CD14-positive monocyte (primary cell): ENCODE results near the gene GPC5. TPM values are rescaled to one million over a fixed set of nuclear protein-coding genes. Genes with fewer than 3 reads are reported as not detected.

Source experiments
- DNase-seq, 3 donors: peaks; one replicate each; pipeline ENCODE4 v3.0.0-alpha.2; 2011 to 2022
- H2AFZ ChIP-seq: 2 replicates; pipeline ENCODE4 v1.6.0; 2012; ENCODE audit warnings: mild to moderate bottlenecking, low read depth, low read length, inconsistent platforms; ENCODE audit not compliant: insufficient read depth, poor library complexity, severe bottlenecking
- H3K27ac ChIP-seq, 2 donors: 1 replicate in 1 of 2; 2 replicates in 1 of 2; pipeline ENCODE4 v1.5.1; 2012 to 2013; ENCODE audit warnings: low read length in 2 of 2, control low read depth in 1 of 2, inconsistent platforms in 1 of 2, low read depth in 1 of 2, mild to moderate bottlenecking in 1 of 2
- H3K27me3 ChIP-seq, 2 donors: one replicate each; pipeline versions ENCODE4 v1.6.0 to v1.6.1; 2011 to 2013; ENCODE audit warnings: low read length in 2 of 2; ENCODE audit not compliant: control insufficient read depth in 2 of 2, insufficient read depth in 2 of 2
- H3K36me3 ChIP-seq, 2 donors: replicated peaks in 1 of 2; 1 replicate in 1 of 2; 2 replicates in 1 of 2; pipeline versions ENCODE4 v1.5.1 to v1.6.1; 2012 to 2013; ENCODE audit warnings: low read length in 2 of 2, control low read depth in 1 of 2, inconsistent platforms in 1 of 2, mild to moderate bottlenecking in 1 of 2; ENCODE audit not compliant: insufficient read depth in 2 of 2, control insufficient read depth in 1 of 2
- H3K4me1 ChIP-seq, 2 donors: 1 replicate in 1 of 2; 2 replicates in 1 of 2; pipeline versions ENCODE4 v1.5.1 to v1.6.1; 2012 to 2013; ENCODE audit warnings: low read length in 2 of 2, control low read depth in 1 of 2, inconsistent platforms in 1 of 2, mild to moderate bottlenecking in 1 of 2, moderate library complexity in 1 of 2; ENCODE audit not compliant: insufficient read depth in 2 of 2, control insufficient read depth in 1 of 2
- H3K4me2 ChIP-seq: replicated peaks from 2 replicates; pipeline ENCODE3; 2012; ENCODE audit warnings: low read length, moderate library complexity, mild to moderate bottlenecking; ENCODE audit not compliant: poor library complexity, severe bottlenecking; ENCODE audit errors: extremely low read depth
- H3K4me3 ChIP-seq, 3 experiments: fragments of 200-600 bp in 1 of 3; sonication (generic) in 1 of 3; replicated peaks in 1 of 3; 1 replicate in 2 of 3; 2 replicates in 1 of 3; pipeline ENCODE4 v1.5.1; 2011 to 2013; ENCODE audit warnings: low read length in 3 of 3, mild to moderate bottlenecking in 3 of 3, control low read depth in 2 of 3, low read depth in 2 of 3, inconsistent platforms in 1 of 3, moderate library complexity in 1 of 3
- H3K79me2 ChIP-seq: 2 replicates; pipeline ENCODE4 v1.6.0; 2012; ENCODE audit warnings: mild to moderate bottlenecking, control low read depth, inconsistent platforms, low read length, moderate library complexity; ENCODE audit not compliant: insufficient read depth
- H3K9ac ChIP-seq: 2 replicates; pipeline ENCODE4 v1.6.0; 2017; ENCODE audit warnings: low read length, mild to moderate bottlenecking; ENCODE audit not compliant: insufficient read depth, poor library complexity, severe bottlenecking
- H3K9me3 ChIP-seq, 2 donors: replicated peaks in 1 of 2; 1 replicate in 1 of 2; 2 replicates in 1 of 2; pipeline versions ENCODE4 v1.5.1 to v1.6.1; 2012 to 2013; ENCODE audit warnings: low read length in 2 of 2, control low read depth in 1 of 2; ENCODE audit not compliant: control insufficient read depth in 1 of 2, insufficient read depth in 1 of 2
- H4K20me1 ChIP-seq: 2 replicates; pipeline ENCODE4 v1.6.0; 2012; ENCODE audit warnings: mild to moderate bottlenecking, low read length, control low read depth, moderate library complexity; ENCODE audit not compliant: insufficient read depth
- H3K27ac Mint-ChIP-seq, 7 donors: one replicate each; pipeline ENCODE4 v1.8.0; 2020; ENCODE audit warnings: mild to moderate bottlenecking in 7 of 7, mixed read lengths in 7 of 7, moderate library complexity in 6 of 7, inconsistent platforms in 2 of 7
- H3K27me3 Mint-ChIP-seq, 3 donors: one replicate each; pipeline ENCODE4 v1.8.0; 2021 to 2022; ENCODE audit warnings: low read depth in 3 of 3, mild to moderate bottlenecking in 3 of 3, mixed read lengths in 3 of 3, moderate library complexity in 3 of 3, inconsistent platforms in 1 of 3
- H3K36me3 Mint-ChIP-seq, 2 donors: one replicate each; pipeline ENCODE4 v1.8.0; 2020; ENCODE audit warnings: mixed read lengths in 2 of 2, inconsistent platforms in 1 of 2, mild to moderate bottlenecking in 1 of 2
- H3K4me1 Mint-ChIP-seq: one replicate; pipeline ENCODE4 v1.8.0; 2020; ENCODE audit warnings: mild to moderate bottlenecking, mixed read lengths
- H3K4me3 Mint-ChIP-seq, 2 donors: one replicate each; pipeline ENCODE4 v1.8.0; 2020; ENCODE audit warnings: mild to moderate bottlenecking in 2 of 2, mixed read lengths in 2 of 2, moderate library complexity in 1 of 2
- H3K9me3 Mint-ChIP-seq, 7 donors: one replicate each; pipeline ENCODE4 v1.8.0; 2020 to 2022; ENCODE audit warnings: mixed read lengths in 7 of 7, mild to moderate bottlenecking in 6 of 7, moderate library complexity in 6 of 7, inconsistent platforms in 2 of 7
- WGBS: methylation state at CpG from one replicate; pipeline ENCODE4 v1.1.5; 2013; ENCODE audit warnings: missing lambda C conversion rate; ENCODE audit not compliant: insufficient coverage; 5-methylcytosine and 5-hydroxymethylcytosine counted together
- intact Hi-C, 2 donors: fragments of 100-400 bp; cut with micrococcal nuclease; formaldehyde crosslinking; loops; one replicate each; pipeline versions ENCODE4 v1.15.0 to v1.15.1; 2023
- polyA plus RNA-seq, 3 donors: library from polyadenylated mRNA; depleted of rRNA in 1 of 3; unstranded in 2 of 3; stranded (reverse) in 1 of 3; fragments of 300-500 nt in 2 of 3; fragments of >200 nt in 1 of 3; fragmentation: Illumina TruSeq in 2 of 3; gene quantifications; 1 replicate in 2 of 3; 2 replicates in 1 of 3; pipeline ENCODE4 v1.2.3, GENCODE V29; 2012 to 2021
- TF ChIP-seq, protein P1 (sequence below): fragments of 200-600 bp; IDR thresholded peaks from one replicate; pipeline ENCODE4 v1.8.0; 2022; ENCODE audit warnings: antibody characterized with exemption, mild to moderate bottlenecking

The GPC5 gene
- polyA plus RNA-seq, 3 donors: not detected

DNA sequence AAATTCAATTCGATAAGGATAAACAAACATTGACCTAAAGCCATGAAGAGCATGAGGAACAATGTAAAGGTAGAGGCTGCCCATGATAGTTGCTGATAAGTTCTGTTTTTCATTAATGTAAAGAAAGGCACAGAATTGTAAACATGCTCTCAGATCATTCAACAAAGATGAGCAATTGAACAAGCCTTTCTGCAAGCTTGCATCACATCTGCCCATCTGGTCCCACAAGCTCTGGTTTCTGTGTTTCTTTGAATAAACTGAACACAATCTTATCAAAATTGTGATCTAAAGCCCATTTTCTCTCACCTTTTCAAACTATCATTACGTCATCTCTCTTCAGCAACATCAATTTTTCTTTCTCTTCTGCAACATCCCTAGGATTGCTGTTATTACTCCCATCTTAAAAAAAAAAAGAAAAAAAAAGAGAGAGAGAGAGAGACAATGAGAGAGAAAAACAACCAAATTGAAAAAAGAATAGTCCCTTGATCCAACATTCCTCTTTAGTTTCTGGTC is 1340.9 kb downstream of the GPC5 start:
- Histone ChIP-seq H3K27me3 (no peaks in the 10 kb centered on the region), H3K27ac (no peak overlapping the region), H4K20me1 (no peaks in the 10 kb centered on the region), H3K9me3 (peaks cover 0 to 7% of the 10 kb centered on the region in 2 donors), H3K9ac (no peak overlapping the region), H3K36me3 (no peaks in the 10 kb centered on the region), H3K79me2 (no peaks in the 10 kb centered on the region), H3K4me1 (no peaks in the 10 kb centered on the region), H3K4me2 (no peak overlapping the region), H2AFZ (no peak overlapping the region), H3K4me3 (no peak overlapping the region)
- intact Hi-C loops: no loop called here
- no peaks in the 10 kb centered on the region for H3K27me3 Mint-ChIP-seq
- no peak overlapping the region for H3K4me3 Mint-ChIP-seq
- no peak for DNase-seq
- H3K36me3 Mint-ChIP-seq: no peaks in the 10 kb centered on the region
- H3K9me3 Mint-ChIP-seq: peaks cover 0 to 8% (median 6%) of the 10 kb centered on the region in 7 donors
- WGBS: 100% methylated on average over 1 of the region's 2 CpGs
- no peaks in the 10 kb centered on the region for H3K4me1 Mint-ChIP-seq
- no peak overlapping the region for H3K27ac Mint-ChIP-seq
- TF ChIP-seq, protein P1, sequence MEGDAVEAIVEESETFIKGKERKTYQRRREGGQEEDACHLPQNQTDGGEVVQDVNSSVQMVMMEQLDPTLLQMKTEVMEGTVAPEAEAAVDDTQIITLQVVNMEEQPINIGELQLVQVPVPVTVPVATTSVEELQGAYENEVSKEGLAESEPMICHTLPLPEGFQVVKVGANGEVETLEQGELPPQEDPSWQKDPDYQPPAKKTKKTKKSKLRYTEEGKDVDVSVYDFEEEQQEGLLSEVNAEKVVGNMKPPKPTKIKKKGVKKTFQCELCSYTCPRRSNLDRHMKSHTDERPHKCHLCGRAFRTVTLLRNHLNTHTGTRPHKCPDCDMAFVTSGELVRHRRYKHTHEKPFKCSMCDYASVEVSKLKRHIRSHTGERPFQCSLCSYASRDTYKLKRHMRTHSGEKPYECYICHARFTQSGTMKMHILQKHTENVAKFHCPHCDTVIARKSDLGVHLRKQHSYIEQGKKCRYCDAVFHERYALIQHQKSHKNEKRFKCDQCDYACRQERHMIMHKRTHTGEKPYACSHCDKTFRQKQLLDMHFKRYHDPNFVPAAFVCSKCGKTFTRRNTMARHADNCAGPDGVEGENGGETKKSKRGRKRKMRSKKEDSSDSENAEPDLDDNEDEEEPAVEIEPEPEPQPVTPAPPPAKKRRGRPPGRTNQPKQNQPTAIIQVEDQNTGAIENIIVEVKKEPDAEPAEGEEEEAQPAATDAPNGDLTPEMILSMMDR: no peak

DNA sequence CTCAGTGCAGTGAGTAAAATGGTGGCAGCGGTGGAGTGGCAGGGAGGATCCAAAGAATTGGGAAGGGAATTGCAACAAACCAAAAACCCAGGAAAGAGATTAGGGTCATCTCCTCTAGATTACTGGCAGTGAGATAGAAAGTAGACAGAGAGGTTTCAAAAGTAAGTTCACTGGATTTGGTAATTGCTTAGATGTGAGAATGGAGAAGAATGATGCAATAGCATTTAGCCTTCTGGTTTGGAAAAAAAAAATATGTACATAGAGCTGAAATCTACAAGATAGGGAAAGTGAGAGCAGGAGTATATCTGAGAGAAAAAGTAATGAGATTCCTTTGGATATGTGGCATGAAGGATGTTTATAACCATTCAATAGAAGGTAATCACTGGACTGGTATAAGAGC is 1345.6 kb downstream of the GPC5 start:
- H3K9me3 Mint-ChIP-seq: peaks cover 2 to 10% (median 5%) of the 10 kb centered on the region in 7 donors
- WGBS: 80% methylated on average over 1 of the region's 1 CpG
- no peak overlapping the region for H2AFZ ChIP-seq
- no peaks in the 10 kb centered on the region for H3K79me2 ChIP-seq
- no peak overlapping the region for H3K4me2 ChIP-seq
- DNase-seq: no peak
- no peaks in the 10 kb centered on the region for H3K4me1 ChIP-seq
- H3K9me3 ChIP-seq: peaks cover 4 to 5% of the 10 kb centered on the region in 2 donors
- no peak overlapping the region for H3K27ac ChIP-seq
- no peaks in the 10 kb centered on the region for H3K27me3 Mint-ChIP-seq
- H3K9ac ChIP-seq: no peak overlapping the region
- H3K36me3 Mint-ChIP-seq: no peaks in the 10 kb centered on the region
- no peak overlapping the region for H3K4me3 Mint-ChIP-seq
- H3K27me3 ChIP-seq: no peaks in the 10 kb centered on the region
- H3K4me3 ChIP-seq: no peak overlapping the region
- intact Hi-C loops: no loop called here
- TF ChIP-seq, protein P1: no peak
- H3K27ac Mint-ChIP-seq: no peak overlapping the region
- H3K36me3 ChIP-seq: no peaks in the 10 kb centered on the region
- no peaks in the 10 kb centered on the region for H4K20me1 ChIP-seq
- no peaks in the 10 kb centered on the region for H3K4me1 Mint-ChIP-seq
